ENCODE data around the gene PGBD5.

- TF ChIP-seq, protein P1, sequence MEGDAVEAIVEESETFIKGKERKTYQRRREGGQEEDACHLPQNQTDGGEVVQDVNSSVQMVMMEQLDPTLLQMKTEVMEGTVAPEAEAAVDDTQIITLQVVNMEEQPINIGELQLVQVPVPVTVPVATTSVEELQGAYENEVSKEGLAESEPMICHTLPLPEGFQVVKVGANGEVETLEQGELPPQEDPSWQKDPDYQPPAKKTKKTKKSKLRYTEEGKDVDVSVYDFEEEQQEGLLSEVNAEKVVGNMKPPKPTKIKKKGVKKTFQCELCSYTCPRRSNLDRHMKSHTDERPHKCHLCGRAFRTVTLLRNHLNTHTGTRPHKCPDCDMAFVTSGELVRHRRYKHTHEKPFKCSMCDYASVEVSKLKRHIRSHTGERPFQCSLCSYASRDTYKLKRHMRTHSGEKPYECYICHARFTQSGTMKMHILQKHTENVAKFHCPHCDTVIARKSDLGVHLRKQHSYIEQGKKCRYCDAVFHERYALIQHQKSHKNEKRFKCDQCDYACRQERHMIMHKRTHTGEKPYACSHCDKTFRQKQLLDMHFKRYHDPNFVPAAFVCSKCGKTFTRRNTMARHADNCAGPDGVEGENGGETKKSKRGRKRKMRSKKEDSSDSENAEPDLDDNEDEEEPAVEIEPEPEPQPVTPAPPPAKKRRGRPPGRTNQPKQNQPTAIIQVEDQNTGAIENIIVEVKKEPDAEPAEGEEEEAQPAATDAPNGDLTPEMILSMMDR (IDR thresholded peaks at IDR 0.05; ENCODE audit: poor library complexity), result no peak
- no peak for TF ChIP-seq EZH2 (IDR thresholded peaks at IDR 0.05; ENCODE audit: borderline replicate concordance)
- no peak for TF ChIP-seq EZH2phosphoT487 (IDR thresholded peaks at IDR 0.05; ENCODE audit: low read depth, severe bottlenecking, unreplicated experiment)
Measured at GRCh38 chr1:230351983-230352382, 74.1 kb downstream of the PGBD5 start.
